ENCODE measurements around the gene DKK1.

The DKK1 gene

DNA sequence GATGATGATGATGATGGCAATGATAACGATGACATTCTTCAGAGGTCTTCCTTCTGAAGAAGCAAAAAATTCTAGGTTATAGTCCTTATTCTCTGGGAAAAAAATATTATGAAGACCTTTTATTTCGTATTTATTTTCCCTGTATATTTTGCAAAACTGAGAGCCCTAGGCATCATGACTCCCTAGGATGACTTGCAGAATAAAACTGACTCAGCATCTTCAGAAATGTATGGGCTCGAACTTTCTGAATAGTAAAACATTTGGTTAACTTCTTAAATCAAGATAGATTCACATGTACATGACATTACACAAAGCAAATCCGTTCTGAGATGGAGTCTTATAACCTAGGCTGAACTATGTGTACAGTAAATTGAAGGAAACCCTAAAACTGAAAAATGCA, 29.4 kb downstream of the DKK1 start:
- no peaks in the 10 kb centered on the region for H3K36me3 ChIP-seq (ENCODE audit: low read length)
- H3K4me3 ChIP-seq (ENCODE audit: insufficient read depth, low read length, poor library complexity, severe bottlenecking), result no peak overlapping the region
- H3K4me2 ChIP-seq (ENCODE audit: low read depth, low read length, poor library complexity, severe bottlenecking), result no peak overlapping the region
- H3F3A ChIP-seq (ENCODE audit: insufficient read depth), result no peaks in the 10 kb centered on the region
- no peak overlapping the region for H3K27ac ChIP-seq (ENCODE audit: low read depth, low read length)
- no peak overlapping the region for H3K9ac ChIP-seq (ENCODE audit: low read length)
- H3K9me2 ChIP-seq (replicated peaks; ENCODE audit: insufficient read depth, low read length), result no peaks in the 10 kb centered on the region
- no peaks in the 10 kb centered on the region for H4K20me1 ChIP-seq (ENCODE audit: low read depth, low read length)
- no peak overlapping the region for H2AFZ ChIP-seq (ENCODE audit: low read depth, low read length, severe bottlenecking)
- no peaks in the 10 kb centered on the region for H3K79me2 ChIP-seq (ENCODE audit: insufficient read depth, low read length)
- H3K9me3 ChIP-seq (ENCODE audit: insufficient read depth, low read length), result no peaks in the 10 kb centered on the region; the same call in 1 of the 2 replicates
- TF ChIP-seq, protein P1, sequence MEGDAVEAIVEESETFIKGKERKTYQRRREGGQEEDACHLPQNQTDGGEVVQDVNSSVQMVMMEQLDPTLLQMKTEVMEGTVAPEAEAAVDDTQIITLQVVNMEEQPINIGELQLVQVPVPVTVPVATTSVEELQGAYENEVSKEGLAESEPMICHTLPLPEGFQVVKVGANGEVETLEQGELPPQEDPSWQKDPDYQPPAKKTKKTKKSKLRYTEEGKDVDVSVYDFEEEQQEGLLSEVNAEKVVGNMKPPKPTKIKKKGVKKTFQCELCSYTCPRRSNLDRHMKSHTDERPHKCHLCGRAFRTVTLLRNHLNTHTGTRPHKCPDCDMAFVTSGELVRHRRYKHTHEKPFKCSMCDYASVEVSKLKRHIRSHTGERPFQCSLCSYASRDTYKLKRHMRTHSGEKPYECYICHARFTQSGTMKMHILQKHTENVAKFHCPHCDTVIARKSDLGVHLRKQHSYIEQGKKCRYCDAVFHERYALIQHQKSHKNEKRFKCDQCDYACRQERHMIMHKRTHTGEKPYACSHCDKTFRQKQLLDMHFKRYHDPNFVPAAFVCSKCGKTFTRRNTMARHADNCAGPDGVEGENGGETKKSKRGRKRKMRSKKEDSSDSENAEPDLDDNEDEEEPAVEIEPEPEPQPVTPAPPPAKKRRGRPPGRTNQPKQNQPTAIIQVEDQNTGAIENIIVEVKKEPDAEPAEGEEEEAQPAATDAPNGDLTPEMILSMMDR (IDR thresholded peaks at IDR 0.05; ENCODE audit: insufficient read depth, low read length, poor library complexity, severe bottlenecking), result no peak
- TF ChIP-seq EZH2phosphoT487 (conservative IDR thresholded peaks at IDR 0.05; ENCODE audit: low read length), result no peak
- no peaks in the 10 kb centered on the region for H3K27me3 ChIP-seq (ENCODE audit: low read length)

GRCh38 chr10:52346394-52347326, 32.6 kb downstream of the DKK1 start:
- no peaks in the 10 kb centered on the region for H3K9me2 ChIP-seq (replicated peaks; ENCODE audit: insufficient read depth, low read length)
- H3K4me2 ChIP-seq (ENCODE audit: low read depth, low read length, poor library complexity, severe bottlenecking), result no peak overlapping the region
- no peaks in the 10 kb centered on the region for H3K27me3 ChIP-seq (ENCODE audit: low read length)
- H3K36me3 ChIP-seq (ENCODE audit: low read length), result no peaks in the 10 kb centered on the region
- H3K9ac ChIP-seq (ENCODE audit: low read length), result no peak overlapping the region
- H3K4me3 ChIP-seq (ENCODE audit: insufficient read depth, low read length, poor library complexity, severe bottlenecking), result no peak overlapping the region
- H3K27ac ChIP-seq (ENCODE audit: low read depth, low read length), result no peak overlapping the region
- no peaks in the 10 kb centered on the region for H3F3A ChIP-seq (ENCODE audit: insufficient read depth)
- H2AFZ ChIP-seq (ENCODE audit: low read depth, low read length, severe bottlenecking), result no peak overlapping the region
- no peaks in the 10 kb centered on the region; the same call in 1 of the 2 replicates for H3K9me3 ChIP-seq (ENCODE audit: insufficient read depth, low read length)
- H3K79me2 ChIP-seq (ENCODE audit: insufficient read depth, low read length), result no peaks in the 10 kb centered on the region
- H4K20me1 ChIP-seq (ENCODE audit: low read depth, low read length), result no peaks in the 10 kb centered on the region
- TF ChIP-seq, protein P1 (IDR thresholded peaks at IDR 0.05; ENCODE audit: insufficient read depth, low read length, poor library complexity, severe bottlenecking), result no peak
- no peak for TF ChIP-seq EZH2phosphoT487 (conservative IDR thresholded peaks at IDR 0.05; ENCODE audit: low read length)

DNA sequence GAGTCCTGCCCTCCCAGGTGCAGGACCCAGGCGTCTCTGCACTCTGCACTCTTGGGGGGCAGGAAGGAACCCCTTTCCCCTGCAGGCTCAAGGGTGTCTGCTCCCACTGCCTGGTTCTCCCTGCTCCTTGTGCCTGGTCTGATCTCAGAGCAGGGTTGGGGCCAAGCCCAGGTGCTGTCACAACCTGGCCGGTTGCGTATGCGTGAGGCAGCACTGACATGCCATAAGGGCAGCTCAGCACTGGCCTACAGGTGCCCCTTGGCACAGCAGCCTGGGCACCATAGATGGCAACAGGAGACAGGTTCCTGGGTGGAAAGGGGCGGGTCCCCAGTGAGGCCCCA, 33.2 kb downstream of the DKK1 start:
- Histone ChIP-seq H3K9ac (ENCODE audit: low read length) (no peak overlapping the region), H2AFZ (ENCODE audit: low read depth, low read length, severe bottlenecking) (no peak overlapping the region), H3K9me2 (replicated peaks; ENCODE audit: insufficient read depth, low read length) (no peaks in the 10 kb centered on the region), H3K4me3 (ENCODE audit: insufficient read depth, low read length, poor library complexity, severe bottlenecking) (no peak overlapping the region), H3K27ac (ENCODE audit: low read depth, low read length) (no peak overlapping the region), H3F3A (ENCODE audit: insufficient read depth) (no peaks in the 10 kb centered on the region), H4K20me1 (ENCODE audit: low read depth, low read length) (no peaks in the 10 kb centered on the region), H3K4me2 (ENCODE audit: low read depth, low read length, poor library complexity, severe bottlenecking) (no peak overlapping the region), H3K9me3 (ENCODE audit: insufficient read depth, low read length) (no peaks in the 10 kb centered on the region; the same call in 1 of the 2 replicates), H3K36me3 (ENCODE audit: low read length) (no peaks in the 10 kb centered on the region), H3K79me2 (ENCODE audit: insufficient read depth, low read length) (no peaks in the 10 kb centered on the region), H3K27me3 (ENCODE audit: low read length) (no peaks in the 10 kb centered on the region)
- no peak for TF ChIP-seq EZH2phosphoT487 (conservative IDR thresholded peaks at IDR 0.05; ENCODE audit: low read length)
- TF ChIP-seq, protein P1 (IDR thresholded peaks at IDR 0.05; ENCODE audit: insufficient read depth, low read length, poor library complexity, severe bottlenecking), result no peak

Data from SU-DHL-6 (cell line).